Measurements from ENCODE around the gene KRCC1. TPM values are rescaled to one million over a fixed set of nuclear protein-coding genes. Genes with fewer than 3 reads are reported as not detected.
A peak's percentile ranks its signal among the peaks of the same experiment; 100 is the strongest.
"Not testable (repeated sequence)": the region's sequence is repeated elsewhere in the genome, so short reads cannot be mapped to it uniquely, and the experiment has no call there.

KRCC1 gene
- polyA plus RNA-seq, 1 donor from 2014 or later: 26.6 TPM

DNA sequence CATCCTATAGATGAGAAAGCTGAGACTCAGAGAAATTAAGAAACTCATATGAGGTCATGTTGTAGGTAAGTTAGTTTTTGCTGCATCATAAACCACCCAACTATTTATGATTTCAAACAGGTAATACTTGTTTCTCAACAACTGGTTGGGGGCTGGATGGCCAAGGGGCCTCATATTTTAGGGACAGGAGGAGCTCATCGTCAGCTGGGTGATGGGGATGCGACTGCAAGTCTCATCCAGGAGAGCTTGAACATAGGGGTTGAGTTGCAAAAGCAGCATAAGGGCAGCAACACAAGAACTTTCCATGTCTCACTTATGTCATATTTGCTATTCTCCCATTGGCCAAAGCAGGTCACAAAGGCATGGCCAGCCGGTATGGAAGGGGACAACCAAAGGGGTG lies 35.6 kb downstream of the KRCC1 start:
- Histone ChIP-seq H3K4me2 (ENCODE audit: low read length) (no peak overlapping the region), H3K9me3 (ENCODE audit: low read length) (no peaks in the 10 kb centered on the region), H3K4me3 (ENCODE audit: low read length) (no peak overlapping the region), H3F3A (ENCODE audit: insufficient read depth, low read length, poor library complexity, severe bottlenecking) (no peaks in the 10 kb centered on the region), H3K27me3 (ENCODE audit: insufficient read depth, low read depth, low read length) (no peaks in the 10 kb centered on the region), H3K79me2 (replicated peaks; ENCODE audit: insufficient read depth, low read length) (no peaks in the 10 kb centered on the region), H3K9me2 (ENCODE audit: insufficient read depth, low read length) (no peaks in the 10 kb centered on the region), H4K20me1 (ENCODE audit: insufficient read depth) (no peaks in the 10 kb centered on the region), H2AFZ (ENCODE audit: low read depth, low read length) (no peak overlapping the region), H3K27ac (ENCODE audit: low read length) (no peak overlapping the region), H3K36me3 (ENCODE audit: insufficient read depth, low read length) (no peaks in the 10 kb centered on the region), H3K9ac (ENCODE audit: low read length) (no peak overlapping the region)
- TF ChIP-seq RAD21 (conservative IDR thresholded peaks at IDR 0.05) (no peak), SMC3 (conservative IDR thresholded peaks at IDR 0.05; ENCODE audit: poor library complexity) (no peak)

GRCh38 chr2:88018909-88019308 lies 36.7 kb downstream of the KRCC1 start:
- no peaks in the 10 kb centered on the region for H3K36me3 ChIP-seq (ENCODE audit: insufficient read depth, low read length)
- H3K79me2 ChIP-seq (replicated peaks; ENCODE audit: insufficient read depth, low read length): no peaks in the 10 kb centered on the region
- H3K9me2 ChIP-seq (ENCODE audit: insufficient read depth, low read length): no peaks in the 10 kb centered on the region
- H3K4me3 ChIP-seq (ENCODE audit: low read length): no peak overlapping the region
- H4K20me1 ChIP-seq (ENCODE audit: insufficient read depth): no peaks in the 10 kb centered on the region
- no peaks in the 10 kb centered on the region for H3F3A ChIP-seq (ENCODE audit: insufficient read depth, low read length, poor library complexity, severe bottlenecking)
- no peak overlapping the region for H3K9ac ChIP-seq (ENCODE audit: low read length)
- no peak overlapping the region for H2AFZ ChIP-seq (ENCODE audit: low read depth, low read length)
- no peaks in the 10 kb centered on the region for H3K9me3 ChIP-seq (ENCODE audit: low read length)
- H3K27me3 ChIP-seq (ENCODE audit: insufficient read depth, low read depth, low read length): no peaks in the 10 kb centered on the region
- H3K4me2 ChIP-seq (ENCODE audit: low read length): no peak overlapping the region
- no peak for TF ChIP-seq REST (IDR thresholded peaks at IDR 0.05; ENCODE audit: borderline replicate concordance)
- TF ChIP-seq TAF1 (IDR thresholded peaks at IDR 0.05; ENCODE audit: low read depth): no peak
- TF ChIP-seq, protein P1, sequence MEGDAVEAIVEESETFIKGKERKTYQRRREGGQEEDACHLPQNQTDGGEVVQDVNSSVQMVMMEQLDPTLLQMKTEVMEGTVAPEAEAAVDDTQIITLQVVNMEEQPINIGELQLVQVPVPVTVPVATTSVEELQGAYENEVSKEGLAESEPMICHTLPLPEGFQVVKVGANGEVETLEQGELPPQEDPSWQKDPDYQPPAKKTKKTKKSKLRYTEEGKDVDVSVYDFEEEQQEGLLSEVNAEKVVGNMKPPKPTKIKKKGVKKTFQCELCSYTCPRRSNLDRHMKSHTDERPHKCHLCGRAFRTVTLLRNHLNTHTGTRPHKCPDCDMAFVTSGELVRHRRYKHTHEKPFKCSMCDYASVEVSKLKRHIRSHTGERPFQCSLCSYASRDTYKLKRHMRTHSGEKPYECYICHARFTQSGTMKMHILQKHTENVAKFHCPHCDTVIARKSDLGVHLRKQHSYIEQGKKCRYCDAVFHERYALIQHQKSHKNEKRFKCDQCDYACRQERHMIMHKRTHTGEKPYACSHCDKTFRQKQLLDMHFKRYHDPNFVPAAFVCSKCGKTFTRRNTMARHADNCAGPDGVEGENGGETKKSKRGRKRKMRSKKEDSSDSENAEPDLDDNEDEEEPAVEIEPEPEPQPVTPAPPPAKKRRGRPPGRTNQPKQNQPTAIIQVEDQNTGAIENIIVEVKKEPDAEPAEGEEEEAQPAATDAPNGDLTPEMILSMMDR (IDR thresholded peaks at IDR 0.05; ENCODE audit: poor library complexity, severe bottlenecking): no peak
- no peak for TF ChIP-seq EZH2 (IDR thresholded peaks at IDR 0.05; ENCODE audit: borderline replicate concordance, insufficient read depth, low read length, poor library complexity, severe bottlenecking)
- TF ChIP-seq MXI1 (conservative IDR thresholded peaks at IDR 0.05; ENCODE audit: poor library complexity, severe bottlenecking): no peak
- no peak for TF ChIP-seq POLR2AphosphoS5 (IDR thresholded peaks at IDR 0.05)
- TF ChIP-seq EP300 (conservative IDR thresholded peaks at IDR 0.05; ENCODE audit: poor library complexity, severe bottlenecking): no peak
- TF ChIP-seq RAD21 (conservative IDR thresholded peaks at IDR 0.05): no peak
- H3K27ac ChIP-seq (ENCODE audit: low read length): no peak overlapping the region

GRCh38 chr2:88018077-88018805 lies 37.3 kb downstream of the KRCC1 start:
- not testable (repeated sequence) for H3K4me2 ChIP-seq (ENCODE audit: low read length); H3K4me3 ChIP-seq (ENCODE audit: low read length); H3K27me3 ChIP-seq (ENCODE audit: insufficient read depth, low read depth, low read length); H3F3A ChIP-seq (ENCODE audit: insufficient read depth, low read length, poor library complexity, severe bottlenecking); H3K79me2 ChIP-seq (replicated peaks; ENCODE audit: insufficient read depth, low read length); H4K20me1 ChIP-seq (ENCODE audit: insufficient read depth); H3K9me3 ChIP-seq (ENCODE audit: low read length); H3K9ac ChIP-seq (ENCODE audit: low read length); H2AFZ ChIP-seq (ENCODE audit: low read depth, low read length); H3K9me2 ChIP-seq (ENCODE audit: insufficient read depth, low read length); H3K36me3 ChIP-seq (ENCODE audit: insufficient read depth, low read length); H3K27ac ChIP-seq (ENCODE audit: low read length)

GRCh38 chr2:88017780-88018038 lies 37.9 kb downstream of the KRCC1 start:
- H2AFZ ChIP-seq (ENCODE audit: low read depth, low read length); H3F3A ChIP-seq (ENCODE audit: insufficient read depth, low read length, poor library complexity, severe bottlenecking); H3K79me2 ChIP-seq (replicated peaks; ENCODE audit: insufficient read depth, low read length); H3K9me2 ChIP-seq (ENCODE audit: insufficient read depth, low read length); H3K27ac ChIP-seq (ENCODE audit: low read length); H3K9ac ChIP-seq (ENCODE audit: low read length); H3K9me3 ChIP-seq (ENCODE audit: low read length); H4K20me1 ChIP-seq (ENCODE audit: insufficient read depth); H3K36me3 ChIP-seq (ENCODE audit: insufficient read depth, low read length); H3K4me2 ChIP-seq (ENCODE audit: low read length); H3K27me3 ChIP-seq (ENCODE audit: insufficient read depth, low read depth, low read length): not testable (repeated sequence)
- peak overlapping the region; percentile 70 for H3K4me3 ChIP-seq (ENCODE audit: low read length)
